HL-60 (cell line): Measurements from ENCODE around the gene ZYG11B.

ENCODE experiments used
- DNase-seq, 2 experiments: peaks; one replicate each; pipeline ENCODE4 v3.0.0-alpha.2; 2010 to 2020; ENCODE audit warnings: low read depth in 1 of 2, low spot score in 1 of 2
- H3K27ac ChIP-seq: fragments of 250-450 bp; sonication (Bioruptor Pico); replicated peaks from 2 replicates; pipeline ENCODE4 v1.5.1; 2020; ENCODE audit warnings: mild to moderate bottlenecking, moderate library complexity
- H3K27me3 ChIP-seq: fragments of 250-450 bp; sonication (Bioruptor Pico); 2 replicates; pipeline ENCODE4 v1.5.1; 2021; ENCODE audit warnings: mild to moderate bottlenecking, moderate library complexity; ENCODE audit not compliant: insufficient read depth, poor library complexity, severe bottlenecking
- H3K4me3 ChIP-seq: replicated peaks from 2 replicates; pipeline ENCODE4 v1.5.1; 2011; ENCODE audit warnings: mild to moderate bottlenecking, control low read depth, low read length; ENCODE audit not compliant: insufficient read depth
- CTCF ChIP-seq: IDR thresholded peaks from one replicate; pipeline ENCODE4 v1.5.1; 2011; ENCODE audit warnings: low read length, control low read depth, inconsistent platforms; ENCODE audit not compliant: insufficient read depth
- GABPA ChIP-seq: IDR thresholded peaks from 2 replicates; pipeline ENCODE4 v1.6.1; 2012; ENCODE audit warnings: low read depth
- POLR2AphosphoS5 ChIP-seq: IDR thresholded peaks from 2 replicates; pipeline ENCODE4 v1.6.1; 2012; ENCODE audit warnings: low read depth
- REST ChIP-seq: IDR thresholded peaks from 2 replicates; pipeline ENCODE4 v1.6.1; 2012; ENCODE audit warnings: low read depth; ENCODE audit not compliant: insufficient replicate concordance
- SPI1 ChIP-seq: IDR thresholded peaks from 2 replicates; pipeline ENCODE4 v1.6.1; 2012; ENCODE audit warnings: low read depth, mild to moderate bottlenecking, borderline replicate concordance

ZYG11B gene

GRCh38 chr1:52756020-52756419 lies 29.8 kb downstream of the ZYG11B start:
- Histone ChIP-seq H3K27ac (no peak overlapping the region), H3K4me3 (no peak overlapping the region), H3K27me3 (no peaks in the 10 kb centered on the region)
- no peak for TF ChIP-seq SPI1
- TF ChIP-seq GABPA, result no peak
- TF ChIP-seq POLR2AphosphoS5, result no peak
- DNase-seq, result no peak

- no peak for DNase-seq
- Histone ChIP-seq H3K27me3 (no peaks in the 10 kb centered on the region), H3K27ac (no peak overlapping the region), H3K4me3 (no peak overlapping the region)
- TF ChIP-seq REST (no peak), GABPA (no peak), POLR2AphosphoS5 (no peak), CTCF (no peak), SPI1 (no peak)
Measured at GRCh38 chr1:52759908-52760307, 33.7 kb downstream of the ZYG11B start.

GRCh38 chr1:52767596-52768280 lies 41.5 kb downstream of the ZYG11B start:
- no peak overlapping the region for H3K27ac ChIP-seq
- no peaks in the 10 kb centered on the region for H3K27me3 ChIP-seq
- H3K4me3 ChIP-seq, result no peak overlapping the region
- TF ChIP-seq POLR2AphosphoS5 (no peak), SPI1 (no peak), GABPA (no peak), CTCF (no peak), REST (no peak)
- no peak for DNase-seq

- no peak for DNase-seq
- H3K27ac ChIP-seq, result no peak overlapping the region
- no peaks in the 10 kb centered on the region for H3K27me3 ChIP-seq
- no peak overlapping the region for H3K4me3 ChIP-seq
- TF ChIP-seq REST, result no peak
- no peak for TF ChIP-seq CTCF
- TF ChIP-seq GABPA, result no peak
- no peak for TF ChIP-seq POLR2AphosphoS5
- TF ChIP-seq SPI1, result no peak
Measured at GRCh38 chr1:52769346-52770033, 43.2 kb downstream of the ZYG11B start.
